ENCODE measurements around the gene LRRC43.

LRRC43 gene

GRCh38 chr12:122226366-122227125 lies 43.6 kb downstream of the LRRC43 start:
- no peak for DNase-seq (ENCODE audit: low spot score)

GRCh38 chr12:122227341-122227740 lies 44.4 kb downstream of the LRRC43 start:
- no peak for DNase-seq (ENCODE audit: low spot score)

DNA sequence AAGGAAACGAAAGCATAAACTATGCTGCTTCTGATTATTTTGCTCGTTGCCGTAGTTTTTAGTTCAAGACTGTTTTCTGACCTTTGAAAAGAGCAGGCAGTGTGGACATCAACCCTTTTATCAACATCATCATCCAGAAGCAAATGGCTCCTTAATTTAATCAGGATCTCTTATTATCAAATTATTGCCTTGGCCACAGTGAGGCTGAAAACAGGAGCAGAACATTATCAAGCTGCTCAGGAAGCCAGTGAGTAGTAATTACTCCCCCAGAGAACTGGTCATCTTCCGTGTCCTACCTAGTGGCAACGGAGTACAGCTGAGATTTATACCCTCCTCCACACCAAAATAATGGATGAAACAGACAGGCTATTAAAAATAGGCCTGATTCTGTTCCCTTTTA lies 45.2 kb downstream of the LRRC43 start:
- DNase-seq (ENCODE audit: low spot score), result no peak

- no peak for DNase-seq (ENCODE audit: low spot score)
Observed at GRCh38 chr12:122230798-122231197, 47.9 kb downstream of the LRRC43 start.

GRCh38 chr12:122232691-122233090 lies 49.8 kb downstream of the LRRC43 start:
- DNase-seq (ENCODE audit: low spot score), result no peak

- no peak for DNase-seq (ENCODE audit: low spot score)
Observed at GRCh38 chr12:122235741-122236140, 52.8 kb downstream of the LRRC43 start.

- DNase-seq (ENCODE audit: low spot score), result no peak
Observed at GRCh38 chr12:122238861-122239260, 55.9 kb downstream of the LRRC43 start.

DNA sequence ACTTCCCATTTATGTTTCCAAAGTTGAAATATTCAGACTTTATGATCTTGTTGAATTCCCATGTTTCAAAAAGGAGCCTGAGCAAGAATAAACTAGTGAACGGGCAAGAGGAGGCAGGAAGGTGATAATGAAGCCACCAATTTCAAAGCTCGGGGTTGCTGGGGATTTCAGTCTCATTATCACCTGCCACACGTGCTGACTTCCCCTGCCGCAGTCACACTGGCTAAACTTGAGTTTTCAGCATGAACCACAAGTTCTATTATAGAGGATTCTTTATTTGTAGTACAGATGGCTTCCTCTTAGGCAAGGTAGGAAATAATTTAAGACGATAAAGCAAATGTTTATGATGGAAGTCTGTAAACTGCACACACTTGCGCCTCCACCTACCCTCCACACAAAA lies 61.0 kb downstream of the LRRC43 start:
- no peak for DNase-seq (ENCODE audit: low spot score)

GRCh38 chr12:122244565-122245371 lies 61.8 kb downstream of the LRRC43 start:
- DNase-seq (ENCODE audit: low spot score), result no peak

DNA sequence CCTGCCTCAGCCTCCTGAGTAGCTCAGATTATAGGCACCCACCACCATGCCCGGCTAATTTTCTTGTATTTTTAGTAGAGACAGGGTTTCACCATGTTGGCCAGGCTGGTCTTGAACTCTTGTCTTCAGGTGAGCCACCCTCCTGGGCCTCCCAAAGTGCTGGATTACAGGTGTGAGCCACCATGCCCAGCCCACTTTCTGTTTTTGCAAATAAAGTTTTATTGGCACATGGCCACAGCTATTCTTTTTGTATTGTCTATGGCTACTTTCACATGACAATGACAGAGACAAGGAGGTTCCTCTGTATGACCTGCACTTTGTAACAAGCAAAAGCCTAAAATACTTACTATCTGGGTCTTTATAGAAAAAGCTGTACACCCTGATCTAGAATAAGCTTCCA lies 62.6 kb downstream of the LRRC43 start:
- DNase-seq (ENCODE audit: low spot score), result no peak

DNA sequence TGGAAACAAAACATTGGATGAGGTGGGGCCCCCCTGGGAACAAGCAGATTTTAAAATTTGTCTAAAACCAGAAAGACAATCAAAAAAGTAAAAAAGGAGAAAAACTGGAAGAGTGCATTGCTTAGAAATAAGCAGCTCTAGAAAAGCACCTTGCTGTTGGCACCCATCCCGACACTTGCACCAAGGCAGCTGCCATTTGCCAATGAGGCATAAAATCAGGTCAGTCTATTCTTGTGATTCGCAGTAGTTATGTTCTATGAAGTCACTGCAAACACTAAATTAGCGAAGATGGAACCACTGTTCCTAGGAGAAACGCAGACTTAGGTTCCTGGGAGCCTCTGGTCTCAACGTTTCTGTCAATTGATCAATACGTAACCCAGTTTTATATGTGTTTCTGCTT lies 67.1 kb downstream of the LRRC43 start:
- DNase-seq (ENCODE audit: low spot score), result no peak

DNA sequence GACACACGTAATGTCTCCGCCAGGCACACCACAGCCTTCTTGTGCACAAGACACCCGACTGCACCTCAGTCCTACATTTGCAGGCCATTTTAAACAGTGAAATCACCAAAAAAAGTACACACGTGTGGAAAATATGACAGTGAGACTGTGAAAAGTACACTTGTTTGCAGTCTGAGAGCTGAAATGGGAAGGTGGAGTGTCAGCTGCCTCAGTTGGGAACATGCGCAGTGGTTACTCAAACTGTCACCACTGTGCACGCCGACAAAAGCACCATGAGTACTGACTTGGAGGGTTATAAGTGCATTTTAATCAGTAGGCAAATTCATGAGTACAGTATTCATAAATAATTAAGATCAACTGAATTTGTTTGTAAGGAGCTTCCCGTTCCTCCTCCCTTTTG lies 67.6 kb downstream of the LRRC43 start:
- DNase-seq (ENCODE audit: low spot score), result no peak

Data from pons (tissue), 1 donor.